Stimulated activated CD4-positive, alpha-beta T cell treated with anti-CD3 and anti-CD28 coated beads, Interleukin-4, amount 100 ng/mL, for 48 hours (primary cell): ENCODE data around the gene TNS1.
"Not testable (repeated sequence)": the region's sequence is repeated elsewhere in the genome, so short reads cannot be mapped to it uniquely, and the experiment has no call there.

ENCODE experiments used
- DNase-seq, 2 donors: peaks; one replicate each; pipeline ENCODE4 v3.0.0-alpha.2; 2020; ENCODE audit warnings: low read depth in 2 of 2

The TNS1 gene

DNA sequence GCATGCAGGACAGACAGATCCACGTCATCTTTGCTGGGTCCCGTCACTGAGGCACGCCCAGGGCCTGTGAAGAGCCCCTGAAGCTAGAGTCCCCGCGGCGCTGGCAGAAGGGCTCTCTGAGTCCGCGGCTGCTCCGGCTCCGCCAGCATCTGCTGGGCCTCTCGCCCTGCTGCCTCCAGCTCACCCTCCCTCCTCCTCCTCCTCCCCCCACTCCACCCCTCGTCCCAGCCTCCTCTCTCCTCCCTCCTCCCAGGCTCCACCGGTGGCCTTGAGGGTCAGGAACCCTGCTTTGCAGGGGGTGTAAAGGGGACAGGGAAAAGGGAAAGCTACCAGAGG, at the start of gene TNS1:
Gene TNS1, minus strand, starts transcription at position 151 of the 336 bp plus-strand sequence. Its CDS starts 123 bp downstream, at position 28.
- no peak for DNase-seq

DNA sequence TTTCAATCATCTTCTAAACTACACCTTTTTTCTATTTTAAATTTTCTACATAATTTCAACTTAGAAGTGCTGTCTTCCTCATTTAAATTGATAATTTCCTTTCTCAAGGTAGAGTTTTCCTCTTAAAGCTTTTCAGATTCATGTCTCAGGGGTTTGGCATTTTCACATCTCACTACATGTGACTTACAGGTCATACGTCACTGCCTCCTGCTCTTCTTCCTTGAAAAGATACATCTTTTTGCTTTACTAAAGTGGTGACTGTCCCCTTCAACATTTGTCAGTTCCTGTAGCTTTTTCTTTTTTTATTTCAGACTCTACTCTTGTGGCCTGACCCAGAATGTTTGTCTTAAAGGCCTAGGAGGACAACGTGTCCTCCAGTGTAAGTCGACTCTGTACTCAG, 49.1 kb upstream of the TNS1 start:
- no peak for DNase-seq

- DNase-seq, result no peak
Observed at GRCh38 chr2:218047536-218048225, 44.9 kb upstream of the TNS1 start.

GRCh38 chr2:218046238-218046637, 43.4 kb upstream of the TNS1 start:
- no peak for DNase-seq

DNA sequence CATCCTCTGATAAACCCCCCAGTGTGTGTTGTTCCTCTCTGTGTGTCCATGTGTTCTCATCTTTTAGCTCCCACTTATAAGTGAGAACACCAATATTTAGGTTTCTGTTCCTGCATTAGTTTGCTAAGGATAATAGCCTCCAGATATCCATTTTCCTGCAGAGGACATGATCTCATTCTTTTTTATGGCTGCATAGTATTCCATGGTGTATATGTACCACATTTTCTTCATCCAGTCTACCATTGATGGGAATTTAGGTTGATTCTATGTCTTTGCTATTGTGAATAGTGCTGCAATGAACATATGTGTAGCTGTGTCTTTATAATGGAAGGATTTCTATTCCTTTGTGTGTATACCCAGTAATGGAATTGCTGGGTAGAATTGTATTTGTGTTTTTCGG, 41.8 kb upstream of the TNS1 start:
- DNase-seq, result not testable (repeated sequence)

- no peak for DNase-seq
Observed at GRCh38 chr2:218043701-218044109, 40.9 kb upstream of the TNS1 start.

DNA sequence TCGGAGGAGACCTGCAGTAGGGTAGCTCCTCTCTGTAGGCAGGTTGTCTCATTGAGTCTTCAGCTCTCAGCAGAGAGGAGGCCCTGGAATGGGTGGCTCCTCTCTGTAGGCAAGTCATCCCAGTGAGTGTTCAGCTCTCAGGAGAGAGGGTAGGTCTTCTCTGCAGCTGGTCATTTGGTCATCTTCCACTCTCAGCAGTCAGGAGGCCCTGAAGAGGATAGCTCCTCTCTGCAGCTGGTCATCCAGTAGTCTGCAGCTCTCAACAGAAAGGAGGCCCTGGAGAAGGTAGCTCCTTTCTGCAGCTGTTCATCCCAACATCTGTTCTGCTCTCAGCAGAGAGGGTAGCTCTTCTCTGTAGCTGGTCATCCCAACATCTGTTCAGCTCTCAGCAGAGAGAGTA, 40.3 kb upstream of the TNS1 start:
- DNase-seq, result no peak

GRCh38 chr2:218041302-218042168, 38.7 kb upstream of the TNS1 start:
- no peak for DNase-seq

DNA sequence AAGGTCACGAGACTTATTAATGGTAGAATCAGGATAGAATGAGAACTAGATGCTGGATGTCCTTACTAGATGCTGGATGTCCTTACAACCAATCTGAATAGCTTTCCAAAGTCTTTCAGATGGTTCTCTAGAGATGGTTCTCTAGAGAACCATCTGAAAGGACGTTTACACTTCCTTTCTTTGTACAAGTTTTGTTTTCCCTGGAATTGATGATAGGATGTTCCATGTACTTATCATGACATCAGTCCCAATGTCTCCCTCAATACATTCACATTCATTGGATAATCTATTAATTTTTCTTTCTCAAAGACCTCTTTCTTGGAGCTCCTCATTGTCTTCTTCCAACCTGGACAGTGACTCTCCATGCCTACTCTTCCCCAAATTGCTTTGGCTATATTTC, 38.1 kb upstream of the TNS1 start:
- DNase-seq, result no peak

DNA sequence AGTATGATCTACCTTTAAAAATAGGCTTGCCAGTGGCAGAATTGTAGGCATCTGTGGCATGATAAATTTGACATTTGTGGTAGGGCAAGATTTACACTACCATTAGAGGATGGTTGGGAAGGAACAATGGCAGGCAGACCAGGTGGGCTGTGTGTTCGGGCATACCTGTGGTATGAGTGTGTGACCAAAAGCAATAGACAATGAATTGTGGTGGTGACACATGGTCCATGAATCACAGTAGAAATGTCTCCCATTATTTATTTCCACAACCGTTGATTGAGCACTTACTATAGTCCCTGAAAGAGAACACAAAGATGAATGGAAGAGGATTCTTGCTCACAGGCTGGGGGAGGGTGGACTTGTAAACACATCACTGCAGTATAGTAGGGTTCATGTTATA, 36.4 kb upstream of the TNS1 start:
- DNase-seq, result no peak

GRCh38 chr2:218036371-218036770, 33.6 kb upstream of the TNS1 start:
- DNase-seq, result no peak

GRCh38 chr2:218035463-218036100, 32.8 kb upstream of the TNS1 start:
- DNase-seq, result no peak

GRCh38 chr2:218034497-218035213, 31.9 kb upstream of the TNS1 start:
- peak; percentile 39 to 49 for DNase-seq

DNA sequence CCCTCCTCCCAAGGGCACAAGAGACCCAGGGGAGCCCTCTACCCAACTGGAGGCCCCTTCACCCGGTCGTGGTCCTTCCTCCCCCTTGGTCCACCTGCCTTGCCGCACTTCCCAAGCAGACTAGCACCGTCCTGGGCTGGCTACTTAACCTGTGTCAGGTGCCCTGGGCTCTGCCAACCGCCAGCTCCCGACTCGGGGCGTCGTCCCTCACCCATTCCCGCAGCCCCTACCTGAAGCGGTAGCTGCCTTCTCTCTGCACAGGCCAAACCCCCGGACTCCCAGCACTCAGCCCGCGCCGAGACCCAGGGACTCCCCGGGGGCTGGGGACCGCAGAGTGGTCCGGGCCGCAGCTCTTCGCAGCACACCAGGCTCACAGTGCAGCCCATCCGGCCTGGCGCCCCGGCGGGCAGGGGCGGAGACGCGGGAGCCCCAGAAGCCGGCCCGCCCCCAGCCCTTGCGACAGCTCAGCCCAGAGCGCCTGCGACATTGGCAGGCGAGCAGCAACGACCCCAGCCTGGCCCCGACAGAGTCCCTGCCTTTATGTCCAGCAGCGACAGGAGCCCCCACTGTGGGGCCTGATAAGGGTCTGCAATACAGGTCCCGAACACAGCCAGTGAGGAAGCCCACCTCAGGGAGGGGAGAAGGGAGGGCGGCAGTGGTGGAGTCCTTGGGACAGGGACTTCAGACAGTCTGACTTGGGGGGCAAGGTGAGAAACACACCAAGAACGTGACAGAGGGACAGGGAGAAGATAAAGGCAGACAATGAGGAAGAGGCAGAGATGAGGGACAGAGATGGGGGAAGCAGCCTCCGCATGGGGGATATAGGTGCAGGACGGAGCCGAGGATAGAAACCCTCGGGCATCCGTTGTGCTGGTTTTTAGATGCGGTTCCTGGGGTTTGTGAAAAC, 31.0 kb upstream of the TNS1 start:
- DNase-seq, result no peak

DNA sequence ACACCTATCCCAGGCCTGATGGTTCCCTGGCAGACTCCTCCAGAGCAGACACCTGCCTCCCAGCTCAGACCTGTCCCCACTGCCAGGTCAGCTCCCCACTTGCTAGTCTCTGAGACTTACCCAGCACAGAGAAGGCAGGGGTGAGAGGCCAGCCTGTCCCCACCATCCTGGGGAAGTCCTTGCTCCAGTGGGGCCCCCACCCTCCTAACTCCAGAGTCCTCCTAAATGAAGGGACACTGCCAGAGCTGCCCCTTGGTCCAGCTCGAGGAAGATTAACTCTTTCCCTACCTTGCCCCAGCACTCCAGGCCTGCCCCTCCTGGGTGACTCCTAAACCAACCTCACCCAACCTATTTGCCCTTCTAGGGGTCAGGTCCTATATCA, 30.4 kb upstream of the TNS1 start:
- DNase-seq, result no peak

DNA sequence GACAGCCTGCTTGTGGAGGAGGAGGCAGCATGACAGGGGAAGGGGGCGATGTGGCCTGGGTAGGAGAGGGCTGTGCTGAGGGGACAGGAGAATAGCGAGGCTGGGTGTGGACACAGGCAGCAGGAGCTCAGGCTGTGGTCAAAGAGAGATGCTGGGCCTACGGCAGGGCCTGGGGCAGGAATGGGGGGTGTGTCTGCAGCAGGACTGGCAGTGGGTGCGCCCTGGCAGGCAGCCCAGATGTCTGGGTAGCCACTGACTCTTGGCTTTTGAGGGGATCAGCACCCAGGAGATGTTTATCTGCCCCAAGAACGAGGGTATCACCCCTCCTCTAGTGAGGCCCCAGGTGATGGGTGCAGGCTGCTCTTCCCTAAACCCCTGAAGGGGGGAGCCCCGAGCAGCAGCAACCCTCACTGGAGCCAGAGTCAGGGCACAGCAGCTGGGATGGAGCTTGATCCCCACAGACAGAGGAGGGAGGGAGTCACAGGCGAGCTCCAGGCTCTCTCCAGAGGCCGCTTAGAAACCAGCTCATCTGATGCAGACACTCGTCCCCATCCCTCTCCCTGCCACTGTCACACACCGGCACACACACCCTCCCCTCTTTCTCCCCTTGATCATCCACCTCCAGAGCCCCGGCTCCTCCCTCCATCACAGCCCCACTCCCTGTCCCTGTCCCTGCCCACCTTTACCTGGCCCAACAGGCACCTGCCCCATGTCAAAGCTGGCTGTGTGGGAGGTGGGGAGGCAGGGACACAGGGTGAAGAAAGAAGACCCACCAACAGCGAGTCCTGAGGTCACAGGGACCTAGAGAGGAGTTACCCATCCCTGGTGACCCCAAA, 29.8 kb upstream of the TNS1 start:
- DNase-seq, result no peak

- DNase-seq, result no peak
Observed at GRCh38 chr2:218031771-218032257, 29.0 kb upstream of the TNS1 start.

DNA sequence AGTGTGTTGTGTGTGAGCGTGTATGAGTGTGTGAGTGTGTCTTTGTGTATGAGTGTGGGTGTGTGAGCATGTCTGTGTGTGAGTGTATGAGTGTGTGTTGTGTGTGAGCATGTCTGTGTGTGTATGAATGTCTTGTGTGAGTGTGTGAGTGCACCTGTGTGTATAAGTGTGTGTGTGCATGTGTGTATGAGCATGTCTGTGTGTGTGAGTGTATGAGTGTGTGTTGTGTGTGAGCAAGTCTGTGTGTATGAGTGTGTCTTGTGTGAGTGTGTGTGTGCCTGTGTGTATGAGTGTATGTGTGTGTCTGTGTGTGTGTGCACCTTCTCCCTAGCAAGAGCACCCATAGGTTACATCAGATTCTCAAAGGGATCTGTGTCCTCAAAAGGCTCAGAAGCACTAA, 28.5 kb upstream of the TNS1 start:
- DNase-seq, result no peak

GRCh38 chr2:218030409-218031195, 27.8 kb upstream of the TNS1 start:
- no peak for DNase-seq
